T-helper 2 cell treated with Interferon-gamma antibody and Interleukin-4, amounts not matched to agents 5 μg/mL and 100 μg/mL, for 36 hours (primary cell): Measurements from ENCODE around the gene LIN28A.
"Not testable (repeated sequence)": the region's sequence is repeated elsewhere in the genome, so short reads cannot be mapped to it uniquely, and the experiment has no call there.

Source experiments
- DNase-seq: peaks from one replicate; pipeline ENCODE4 v3.0.0; 2021; ENCODE audit warnings: low spot score
- H3K27ac Mint-ChIP-seq: one replicate; pipeline ENCODE4 v1.8.0; 2021; ENCODE audit warnings: mild to moderate bottlenecking, mixed read lengths
- H3K27me3 Mint-ChIP-seq: one replicate; pipeline ENCODE4 v1.8.0; 2021; ENCODE audit warnings: low read depth, mixed read lengths
- H3K36me3 Mint-ChIP-seq: one replicate; pipeline ENCODE4 v1.8.0; 2021; ENCODE audit warnings: low read depth, mixed read lengths
- H3K4me1 Mint-ChIP-seq: one replicate; pipeline ENCODE4 v1.8.0; 2021; ENCODE audit warnings: low read depth, mixed read lengths
- H3K4me3 Mint-ChIP-seq: one replicate; pipeline ENCODE4 v1.8.0; 2022; ENCODE audit warnings: mild to moderate bottlenecking, moderate library complexity, mixed read lengths
- H3K9me3 Mint-ChIP-seq: one replicate; pipeline ENCODE4 v1.8.0; 2021; ENCODE audit warnings: mixed read lengths

LIN28A gene

GRCh38 chr1:26410706-26411623 is at the start of gene LIN28A:
Gene LIN28A, plus strand, starts transcription at chr1:26410817. Its CDS starts 75 bp downstream, at chr1:26410892.
- no peak within 1 kb of the TSS for H3K27ac Mint-ChIP-seq
- peaks cover 72% of the 10 kb centered on the region for H3K27me3 Mint-ChIP-seq
- DNase-seq: no peak
- H3K36me3 Mint-ChIP-seq: no peaks in the 10 kb centered on the region
- H3K4me1 Mint-ChIP-seq: peaks cover 14% of the 10 kb centered on the region
- no peak within 1 kb of the TSS for H3K4me3 Mint-ChIP-seq
- H3K9me3 Mint-ChIP-seq: no peaks in the 10 kb centered on the region

GRCh38 chr1:26361605-26362122 is 49.0 kb upstream of the LIN28A start:
- Mint-ChIP-seq H3K9me3 (no peaks in the 10 kb centered on the region), H3K4me1 (peaks cover 50% of the 10 kb centered on the region), H3K27ac (no peak overlapping the region), H3K27me3 (peaks cover 35% of the 10 kb centered on the region), H3K36me3 (no peaks in the 10 kb centered on the region), H3K4me3 (no peak overlapping the region)
- no peak for DNase-seq

GRCh38 chr1:26362331-26362730 is 48.3 kb upstream of the LIN28A start:
- no peaks in the 10 kb centered on the region for H3K36me3 Mint-ChIP-seq
- no peak for DNase-seq
- H3K27ac Mint-ChIP-seq: no peak overlapping the region
- H3K9me3 Mint-ChIP-seq: no peaks in the 10 kb centered on the region
- no peak overlapping the region for H3K4me3 Mint-ChIP-seq
- H3K27me3 Mint-ChIP-seq: peaks cover 35% of the 10 kb centered on the region
- H3K4me1 Mint-ChIP-seq: peaks cover 47% of the 10 kb centered on the region

- H3K27ac Mint-ChIP-seq: peak overlapping the region; percentile 15
- peaks cover 42% of the 10 kb centered on the region for H3K4me1 Mint-ChIP-seq
- H3K27me3 Mint-ChIP-seq: peaks cover 38% of the 10 kb centered on the region
- no peaks in the 10 kb centered on the region for H3K36me3 Mint-ChIP-seq
- peak overlapping the region; percentile 38 for H3K4me3 Mint-ChIP-seq
- H3K9me3 Mint-ChIP-seq: no peaks in the 10 kb centered on the region
- DNase-seq: peak; percentile 82
Measured at GRCh38 chr1:26363549-26364448, 46.8 kb upstream of the LIN28A start.

GRCh38 chr1:26364956-26365355 is 45.7 kb upstream of the LIN28A start:
- H3K4me3 Mint-ChIP-seq: no peak overlapping the region
- H3K27ac Mint-ChIP-seq: no peak overlapping the region
- peaks cover 33% of the 10 kb centered on the region for H3K4me1 Mint-ChIP-seq
- H3K9me3 Mint-ChIP-seq: no peaks in the 10 kb centered on the region
- peaks cover 30% of the 10 kb centered on the region for H3K27me3 Mint-ChIP-seq
- DNase-seq: no peak
- peaks cover 2% of the 10 kb centered on the region for H3K36me3 Mint-ChIP-seq

GRCh38 chr1:26367441-26367840 is 43.2 kb upstream of the LIN28A start:
- Mint-ChIP-seq H3K36me3 (peaks cover 9% of the 10 kb centered on the region), H3K27ac (no peak overlapping the region), H3K9me3 (peaks cover 8% of the 10 kb centered on the region), H3K4me1 (peaks cover 36% of the 10 kb centered on the region), H3K4me3 (no peak overlapping the region), H3K27me3 (peaks cover 10% of the 10 kb centered on the region)
- DNase-seq: no peak

GRCh38 chr1:26368006-26368405 is 42.6 kb upstream of the LIN28A start:
- peaks cover 40% of the 10 kb centered on the region for H3K4me1 Mint-ChIP-seq
- peaks cover 8% of the 10 kb centered on the region for H3K9me3 Mint-ChIP-seq
- no peak overlapping the region for H3K27ac Mint-ChIP-seq

GRCh38 chr1:26368486-26368885 is 42.1 kb upstream of the LIN28A start:
- no peak for DNase-seq
- H3K27ac Mint-ChIP-seq: no peak overlapping the region
- peaks cover 8% of the 10 kb centered on the region for H3K9me3 Mint-ChIP-seq
- H3K27me3 Mint-ChIP-seq: peaks cover 10% of the 10 kb centered on the region
- no peak overlapping the region for H3K4me3 Mint-ChIP-seq
- peaks cover 10% of the 10 kb centered on the region for H3K36me3 Mint-ChIP-seq
- peaks cover 39% of the 10 kb centered on the region for H3K4me1 Mint-ChIP-seq

More at GRCh38 chr1:26368006-26368405, 42.6 kb upstream of the LIN28A start:
- H3K36me3 Mint-ChIP-seq: peaks cover 10% of the 10 kb centered on the region
- no peak for DNase-seq
- peaks cover 10% of the 10 kb centered on the region for H3K27me3 Mint-ChIP-seq
- H3K4me3 Mint-ChIP-seq: no peak overlapping the region

GRCh38 chr1:26370591-26371382 is 39.8 kb upstream of the LIN28A start:
- Mint-ChIP-seq H3K27me3 (peaks cover 3% of the 10 kb centered on the region), H3K27ac (peak overlapping the region; percentile 46), H3K9me3 (peaks cover 8% of the 10 kb centered on the region), H3K4me1 (peaks cover 48% of the 10 kb centered on the region), H3K36me3 (peaks cover 10% of the 10 kb centered on the region), H3K4me3 (peak overlapping the region; percentile 36)
- no peak for DNase-seq

GRCh38 chr1:26372039-26372438 is 38.6 kb upstream of the LIN28A start:
- peak overlapping the region; percentile 94 for H3K27ac Mint-ChIP-seq
- no peak for DNase-seq
- H3K4me1 Mint-ChIP-seq: peaks cover 59% of the 10 kb centered on the region
- no peak overlapping the region for H3K4me3 Mint-ChIP-seq
- peaks cover 3% of the 10 kb centered on the region for H3K27me3 Mint-ChIP-seq
- peaks cover 12% of the 10 kb centered on the region for H3K9me3 Mint-ChIP-seq
- H3K36me3 Mint-ChIP-seq: peaks cover 13% of the 10 kb centered on the region

- peaks cover 12% of the 10 kb centered on the region for H3K9me3 Mint-ChIP-seq
- H3K4me1 Mint-ChIP-seq: peaks cover 64% of the 10 kb centered on the region
- not testable (repeated sequence) for DNase-seq, H3K27me3 Mint-ChIP-seq
- H3K36me3 Mint-ChIP-seq: peaks cover 13% of the 10 kb centered on the region
- H3K4me3 Mint-ChIP-seq: peak within 1 kb of the TSS; percentile 71
- peak within 1 kb of the TSS; percentile 94 for H3K27ac Mint-ChIP-seq
Measured at GRCh38 chr1:26372611-26373010, 38.0 kb upstream of the LIN28A start, which contains the start of gene ZNF683. Gene ZNF683, minus strand, starts transcription at chr1:26372750. Its CDS starts 4,179 bp downstream, at chr1:26368571.

- no peaks in the 10 kb centered on the region for H3K27me3 Mint-ChIP-seq
- peaks cover 13% of the 10 kb centered on the region for H3K36me3 Mint-ChIP-seq
- H3K4me3 Mint-ChIP-seq: peak overlapping the region; percentile 71
- no peak for DNase-seq
- H3K9me3 Mint-ChIP-seq: peaks cover 12% of the 10 kb centered on the region
- peaks cover 68% of the 10 kb centered on the region for H3K4me1 Mint-ChIP-seq
- H3K27ac Mint-ChIP-seq: peak overlapping the region; percentile 94
Measured at GRCh38 chr1:26373281-26373680, 37.3 kb upstream of the LIN28A start.

- Mint-ChIP-seq H3K36me3 (peaks cover 13% of the 10 kb centered on the region), H3K27ac (peak overlapping the region; percentile 94), H3K4me1 (peaks cover 72% of the 10 kb centered on the region), H3K9me3 (peaks cover 12% of the 10 kb centered on the region), H3K27me3 (no peaks in the 10 kb centered on the region), H3K4me3 (peak overlapping the region; percentile 71)
- DNase-seq: no peak
Measured at GRCh38 chr1:26373789-26374188, 36.8 kb upstream of the LIN28A start.
